Islet of Langerhans (tissue), 1 donor: ENCODE measurements around the gene GALK1.
"Not testable (repeated sequence)": the region's sequence is repeated elsewhere in the genome, so short reads cannot be mapped to it uniquely, and the experiment has no call there.

ENCODE experiments used
- FAIRE-seq: peaks from one replicate; lab custom pipeline; 2011; peaks lifted over from hg19 to GRCh38; lab: Jason Lieb, UNC

GALK1 gene

DNA sequence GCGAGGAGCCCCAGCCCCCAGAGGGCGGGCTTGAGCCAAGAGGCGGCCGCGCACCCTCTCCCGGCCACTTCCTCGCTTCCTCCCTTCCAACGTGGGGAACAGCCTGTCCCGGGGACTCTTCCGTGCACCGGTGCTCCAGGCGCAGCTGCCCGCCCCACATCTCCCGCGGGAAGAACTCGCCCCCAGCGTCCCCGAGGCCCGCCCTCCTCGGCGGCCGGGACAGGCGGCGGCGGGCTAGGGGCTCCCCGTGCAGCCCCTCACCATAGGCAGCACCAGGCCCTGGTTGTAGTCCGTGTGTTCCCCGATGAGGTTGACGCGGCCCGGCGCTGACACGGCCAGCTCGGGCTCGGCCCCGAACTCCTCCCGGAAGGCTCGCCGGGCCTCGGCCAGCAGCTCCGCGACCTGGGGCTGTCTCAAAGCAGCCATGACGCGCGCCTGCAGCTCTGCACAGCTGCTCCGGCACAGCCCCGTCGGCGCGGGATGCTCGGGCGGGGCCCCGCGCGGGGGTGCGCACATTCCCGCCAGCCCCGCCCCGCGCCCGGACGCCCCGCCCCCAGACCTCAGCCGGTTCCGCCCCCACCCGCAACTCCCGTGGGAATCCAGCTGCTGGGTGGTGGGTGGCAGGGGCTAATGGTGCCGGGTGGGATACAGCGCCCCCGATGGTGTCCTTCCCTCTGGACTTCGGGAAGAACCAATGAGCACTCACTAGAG is at the start of gene GALK1:
GALK1 (minus strand) TSS at position 482 of the 711 bp plus-strand sequence; CDS start at position 426, 56 bp downstream.
- FAIRE-seq: no peak

DNA sequence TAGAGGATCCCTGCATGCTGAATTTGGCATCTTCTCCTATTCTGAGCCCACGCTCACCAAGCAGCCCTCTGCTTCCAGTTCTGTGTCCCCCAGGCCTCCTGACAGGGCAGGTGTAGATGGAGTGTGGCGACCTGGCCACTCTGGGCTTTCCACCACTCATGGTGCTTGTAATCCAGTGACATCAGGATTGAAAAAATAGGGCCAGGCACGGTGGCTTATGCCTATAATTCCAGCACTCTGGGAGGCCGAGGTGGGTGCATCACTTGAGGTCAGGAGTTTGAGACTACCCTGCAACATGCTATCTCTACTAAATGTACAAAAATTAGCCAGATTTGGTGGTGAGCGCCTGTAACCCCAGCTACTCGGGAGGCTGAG is 49.0 kb upstream of the GALK1 start:
- FAIRE-seq: no peak

DNA sequence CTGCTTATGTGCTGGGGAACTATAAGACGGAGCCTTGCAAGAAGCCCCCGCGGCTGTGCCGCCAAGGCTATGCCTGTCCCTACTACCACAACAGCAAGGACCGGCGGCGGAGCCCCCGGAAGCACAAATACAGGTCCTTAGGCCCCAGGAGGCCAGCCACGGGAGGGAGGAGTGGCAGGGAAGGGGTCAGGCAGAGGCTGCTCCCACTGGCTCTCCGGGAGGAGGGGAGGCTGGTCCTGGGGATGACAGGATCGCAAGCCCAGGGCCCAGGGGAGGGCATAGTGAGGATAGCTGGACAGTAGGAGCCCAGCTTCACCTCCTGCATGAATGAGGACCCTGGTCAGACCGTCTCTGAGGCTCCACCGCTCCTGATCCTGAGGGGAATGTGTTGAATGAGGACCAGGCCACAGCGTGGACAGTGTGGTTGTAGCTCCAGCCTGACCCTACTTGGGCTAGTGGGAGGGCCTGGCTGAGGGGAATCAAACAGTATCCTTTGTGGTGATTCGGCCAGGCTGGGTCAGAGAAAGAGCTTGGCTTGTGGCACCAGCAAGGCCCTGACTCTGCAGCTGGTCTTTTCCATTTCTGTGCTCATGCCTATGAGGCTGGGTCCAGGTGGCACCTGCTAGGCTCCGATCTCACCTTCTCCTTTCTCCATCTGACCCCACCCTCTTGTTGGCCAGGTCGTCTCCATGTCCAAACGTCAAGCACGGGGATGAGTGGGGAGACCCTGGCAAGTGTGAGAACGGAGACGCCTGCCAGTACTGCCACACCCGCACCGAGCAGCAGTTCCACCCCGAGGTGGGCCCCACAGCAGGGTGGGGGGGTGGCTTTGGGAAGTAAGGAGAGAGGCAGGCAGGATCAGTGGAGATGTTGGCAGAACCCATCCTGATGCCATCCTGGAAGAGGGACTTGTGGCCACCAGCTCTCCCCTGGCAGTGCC is 48.4 kb upstream of the GALK1 start:
- FAIRE-seq: no peak

DNA sequence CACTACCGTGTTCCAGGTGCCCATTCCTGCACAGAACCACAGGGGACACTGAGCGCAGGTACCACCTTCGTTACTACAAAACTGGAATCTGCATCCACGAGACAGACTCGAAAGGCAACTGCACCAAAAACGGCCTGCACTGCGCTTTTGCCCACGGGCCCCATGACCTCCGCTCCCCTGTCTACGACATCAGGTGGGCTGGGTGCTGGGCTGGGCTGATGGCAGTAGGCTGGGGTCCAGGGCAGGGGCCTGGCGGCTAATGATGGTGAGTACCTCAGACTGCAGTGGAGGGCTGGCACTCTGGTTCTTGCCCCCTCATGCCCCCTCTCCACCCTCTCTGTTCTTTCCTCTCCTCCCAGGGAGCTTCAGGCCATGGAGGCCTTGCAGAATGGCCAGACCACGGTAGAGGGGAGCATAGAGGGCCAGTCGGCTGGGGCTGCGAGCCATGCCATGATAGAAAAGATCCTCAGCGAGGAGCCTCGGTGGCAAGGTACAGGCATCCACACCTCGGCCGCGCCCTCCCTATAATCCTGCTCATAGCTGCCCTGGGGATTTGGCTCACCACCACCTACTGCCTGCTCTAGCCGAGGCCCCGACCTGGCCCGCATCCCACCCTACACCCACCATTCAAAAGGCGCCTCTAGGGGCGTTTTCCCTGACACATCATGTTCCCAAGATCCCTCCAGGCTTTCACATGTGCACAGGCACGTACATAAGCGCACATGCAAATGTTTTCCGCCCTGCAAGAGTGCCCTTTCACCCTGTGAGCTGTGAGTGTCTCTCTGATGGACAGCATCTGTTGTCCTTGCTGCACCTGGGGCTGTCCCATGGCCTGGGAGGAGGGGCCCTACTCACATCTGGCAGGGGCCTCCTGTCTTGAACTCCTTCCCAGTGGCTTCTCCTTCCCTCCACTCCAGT is 47.4 kb upstream of the GALK1 start:
- no peak for FAIRE-seq

DNA sequence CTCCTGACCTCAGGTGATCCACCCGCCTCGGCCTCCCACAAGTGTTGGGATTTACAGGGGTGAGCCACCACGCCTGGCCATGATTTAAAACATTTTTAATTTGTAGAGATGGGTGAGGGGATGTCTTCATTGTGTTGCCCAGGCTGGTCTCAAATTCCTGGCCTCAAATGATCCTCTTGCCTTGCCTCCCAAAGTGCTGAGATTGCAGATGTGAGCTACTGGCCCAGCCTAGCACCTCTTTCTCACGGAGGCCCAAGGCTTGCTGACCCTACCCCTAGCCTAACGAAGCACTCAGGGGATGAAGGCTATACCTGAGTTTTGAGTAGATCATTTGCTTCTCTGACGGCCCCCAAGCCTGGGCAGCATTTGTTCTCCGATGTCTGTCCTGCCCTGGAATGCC is 46.2 kb upstream of the GALK1 start:
- no peak for FAIRE-seq

DNA sequence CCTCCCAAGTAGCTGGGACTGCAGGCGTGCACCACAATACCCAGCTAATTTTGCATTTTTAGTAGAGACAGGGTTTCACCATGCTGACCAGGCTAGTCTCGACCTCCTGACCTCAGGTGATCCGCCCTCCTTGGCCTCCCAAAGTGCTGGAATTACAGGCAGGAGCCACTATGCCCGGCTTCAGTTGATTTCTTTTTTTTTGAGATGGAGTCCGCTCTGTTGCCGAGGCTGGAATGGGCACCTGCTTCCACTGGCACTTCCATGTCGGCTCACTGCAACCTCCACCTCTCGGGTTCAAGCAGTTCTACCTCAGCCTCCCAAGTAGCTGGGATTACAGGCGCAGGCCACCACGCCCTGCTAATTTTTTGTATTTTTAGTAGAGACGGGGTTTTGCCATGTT is 45.8 kb upstream of the GALK1 start:
- not testable (repeated sequence) for FAIRE-seq

DNA sequence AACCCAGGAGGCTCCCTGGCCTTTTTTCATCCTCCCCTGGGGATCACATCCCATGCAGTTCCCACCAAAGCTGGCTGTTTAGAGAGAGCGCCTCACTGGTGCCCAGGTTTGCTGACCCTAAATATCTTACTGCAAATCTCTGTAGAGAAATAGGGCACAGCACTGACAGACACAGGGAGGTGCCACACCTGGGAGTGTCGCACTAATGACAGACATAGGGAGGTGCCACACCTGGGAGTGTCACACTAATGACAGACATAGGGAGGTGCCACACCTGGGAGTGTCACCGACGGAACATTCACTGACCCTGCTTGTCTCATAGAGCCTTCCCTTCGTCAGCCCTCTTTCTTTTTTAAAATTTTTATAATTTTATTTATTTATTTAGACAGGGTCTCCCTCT is 45.2 kb upstream of the GALK1 start:
- no peak for FAIRE-seq

DNA sequence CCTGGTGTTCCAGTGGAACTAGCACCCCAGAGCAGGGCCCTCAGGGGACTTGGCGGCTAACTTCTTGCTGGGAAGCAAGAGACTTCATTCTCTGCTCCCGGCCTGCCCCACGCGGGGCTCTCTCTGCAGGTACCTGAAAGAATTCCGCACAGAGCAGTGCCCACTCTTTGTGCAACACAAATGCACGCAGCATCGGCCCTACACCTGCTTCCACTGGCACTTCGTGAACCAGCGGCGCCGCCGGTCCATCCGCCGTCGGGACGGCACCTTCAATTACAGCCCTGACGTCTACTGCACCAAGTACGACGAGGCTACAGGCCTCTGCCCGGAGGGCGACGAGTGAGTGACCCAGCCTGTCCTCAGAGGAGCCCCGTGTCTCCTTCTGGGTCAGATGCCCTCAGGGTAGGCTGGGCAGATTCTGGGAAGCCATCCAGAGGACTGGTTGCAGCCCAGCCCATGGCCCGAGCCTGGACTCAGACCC is 44.7 kb upstream of the GALK1 start:
- FAIRE-seq: no peak

DNA sequence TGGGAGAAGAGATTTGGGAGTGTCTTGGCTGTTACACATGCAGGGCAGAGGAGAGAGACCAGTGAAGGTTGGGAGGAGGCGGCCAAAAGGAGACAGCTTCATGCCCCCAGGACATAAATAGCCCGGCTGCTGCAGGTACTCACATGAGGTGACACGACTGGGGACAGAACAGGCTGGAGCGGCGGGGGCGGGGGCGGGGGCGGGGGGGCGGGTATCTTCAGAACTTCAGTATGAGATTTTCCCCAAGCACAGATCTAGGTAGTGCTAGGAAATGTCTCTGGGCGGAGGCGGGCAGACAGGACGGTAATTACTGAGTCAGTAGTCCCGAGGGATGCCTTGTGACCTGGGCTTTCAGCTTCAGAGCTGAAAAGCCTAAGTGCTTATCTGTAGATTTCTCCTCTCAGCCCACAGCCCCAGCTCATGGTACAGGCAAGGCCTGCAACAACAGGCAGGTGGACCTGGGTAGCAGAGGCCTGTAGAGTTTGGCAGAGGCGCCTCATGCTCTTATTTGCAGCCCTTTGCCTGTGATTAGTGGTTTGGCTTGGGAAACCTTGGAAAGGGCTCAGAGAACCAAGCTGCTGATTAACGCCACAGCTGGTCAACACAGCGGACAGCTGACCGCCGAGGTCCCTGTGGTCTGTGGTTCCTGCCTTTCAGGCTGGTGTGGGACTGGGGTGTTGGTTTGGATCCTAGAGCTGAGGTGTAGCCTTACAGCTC is 44.1 kb upstream of the GALK1 start:
- FAIRE-seq: no peak

DNA sequence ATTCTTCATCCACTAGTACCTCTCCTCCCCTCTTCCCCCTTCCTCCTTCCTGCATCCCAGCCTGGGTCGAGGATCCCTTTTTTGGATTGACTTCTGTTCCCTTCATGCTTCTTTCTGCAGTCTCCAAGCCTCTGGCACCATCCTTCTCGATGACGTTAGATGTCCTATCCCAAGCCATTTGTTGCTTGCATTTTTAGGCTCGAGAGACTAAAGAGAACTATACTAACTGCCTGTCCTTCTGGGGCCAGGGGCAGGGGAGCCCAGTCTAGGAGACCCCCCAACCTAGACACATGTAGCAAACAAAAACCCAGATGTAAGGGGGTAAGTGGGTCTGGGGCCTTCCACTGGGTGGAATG is 43.5 kb upstream of the GALK1 start:
- FAIRE-seq: no peak

DNA sequence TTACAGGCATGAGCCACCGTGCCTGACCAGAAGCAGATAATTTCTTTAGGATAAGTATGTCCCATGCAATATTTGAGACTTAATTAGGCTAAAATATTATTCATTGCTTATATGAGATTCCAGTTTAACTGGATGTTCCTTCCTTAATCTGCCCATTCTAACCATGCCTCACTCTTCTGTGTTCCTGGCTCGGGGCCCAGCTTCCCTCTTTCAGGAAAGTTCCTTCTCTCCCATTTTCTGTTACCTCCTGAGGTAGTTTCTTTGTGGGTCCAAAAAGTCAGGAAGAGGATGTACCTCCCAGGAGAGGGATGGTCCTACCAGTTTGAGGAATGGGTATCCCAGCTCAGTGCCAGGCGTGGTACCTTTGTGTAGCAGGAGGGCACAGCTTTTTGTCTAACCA is 42.9 kb upstream of the GALK1 start:
- no peak for FAIRE-seq

DNA sequence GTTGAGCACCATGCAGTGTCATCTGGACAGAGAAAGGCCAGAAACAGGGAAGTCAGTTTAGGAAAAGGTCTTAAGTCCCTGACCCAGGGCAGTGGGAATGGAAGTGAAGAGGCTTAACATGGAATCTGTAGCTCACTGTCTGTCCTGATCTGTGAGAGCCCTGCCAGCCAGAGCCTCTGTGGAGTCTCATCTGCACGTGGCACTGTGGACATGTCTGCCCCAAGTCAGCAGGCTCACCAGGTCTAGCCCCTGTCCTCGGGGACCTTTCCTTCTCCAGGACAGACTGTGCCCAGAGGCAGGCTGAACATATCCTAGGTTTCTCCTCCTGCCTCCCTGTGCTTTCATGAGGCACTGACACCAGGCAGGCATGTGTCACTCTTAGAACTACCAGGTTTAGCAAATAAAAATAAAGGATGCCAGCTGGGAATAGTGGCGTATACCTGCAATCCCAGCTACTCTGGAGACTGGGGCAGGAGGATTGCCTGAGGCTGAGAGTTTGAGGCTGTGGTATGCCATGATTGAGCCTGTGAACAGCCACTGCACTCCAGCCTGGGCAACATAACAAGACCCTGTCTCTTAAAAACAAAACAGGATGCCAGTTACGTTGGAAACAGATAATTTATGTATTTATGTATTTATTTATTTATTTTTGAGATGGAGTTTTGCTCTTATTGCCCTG is 42.0 kb upstream of the GALK1 start:
- FAIRE-seq: no peak

DNA sequence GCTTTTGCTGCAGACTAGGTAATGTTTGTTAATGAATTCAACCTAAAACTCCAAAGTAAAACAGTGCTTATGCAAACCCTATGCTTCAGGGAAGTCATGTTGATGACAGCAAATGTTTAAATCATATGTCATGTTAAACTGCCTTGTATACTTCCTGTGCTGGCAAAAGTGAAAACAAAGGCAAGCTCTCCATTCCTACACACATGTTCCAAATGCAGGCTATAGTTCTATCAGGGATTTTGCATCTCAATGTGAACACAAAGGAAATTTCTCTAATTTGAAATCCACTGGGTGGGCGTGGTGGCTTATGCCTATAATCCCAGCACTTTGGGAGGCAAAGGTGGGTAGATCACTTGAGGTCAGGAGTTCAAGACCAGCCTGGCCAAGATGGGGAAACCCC is 38.9 kb upstream of the GALK1 start:
- no peak for FAIRE-seq

DNA sequence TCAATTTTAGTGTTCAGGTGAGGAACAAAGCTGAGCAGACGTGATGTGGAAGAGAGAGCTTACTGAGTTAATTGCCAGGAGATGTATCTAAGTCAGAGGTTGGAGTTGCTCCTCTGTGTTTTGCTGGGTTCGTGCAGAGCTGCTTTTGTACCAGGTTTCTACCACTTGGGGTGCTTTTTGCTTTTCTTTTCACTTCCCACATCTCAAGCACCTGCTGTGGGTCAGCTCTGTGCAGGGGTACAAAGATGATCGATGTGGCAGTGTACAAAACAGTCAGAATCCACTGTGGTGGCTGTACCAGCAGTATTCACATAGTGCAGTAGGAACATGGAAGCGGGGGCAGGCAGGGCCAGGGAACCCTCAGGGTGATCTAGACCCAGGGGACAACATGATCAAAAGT is 34.4 kb upstream of the GALK1 start:
- no peak for FAIRE-seq

DNA sequence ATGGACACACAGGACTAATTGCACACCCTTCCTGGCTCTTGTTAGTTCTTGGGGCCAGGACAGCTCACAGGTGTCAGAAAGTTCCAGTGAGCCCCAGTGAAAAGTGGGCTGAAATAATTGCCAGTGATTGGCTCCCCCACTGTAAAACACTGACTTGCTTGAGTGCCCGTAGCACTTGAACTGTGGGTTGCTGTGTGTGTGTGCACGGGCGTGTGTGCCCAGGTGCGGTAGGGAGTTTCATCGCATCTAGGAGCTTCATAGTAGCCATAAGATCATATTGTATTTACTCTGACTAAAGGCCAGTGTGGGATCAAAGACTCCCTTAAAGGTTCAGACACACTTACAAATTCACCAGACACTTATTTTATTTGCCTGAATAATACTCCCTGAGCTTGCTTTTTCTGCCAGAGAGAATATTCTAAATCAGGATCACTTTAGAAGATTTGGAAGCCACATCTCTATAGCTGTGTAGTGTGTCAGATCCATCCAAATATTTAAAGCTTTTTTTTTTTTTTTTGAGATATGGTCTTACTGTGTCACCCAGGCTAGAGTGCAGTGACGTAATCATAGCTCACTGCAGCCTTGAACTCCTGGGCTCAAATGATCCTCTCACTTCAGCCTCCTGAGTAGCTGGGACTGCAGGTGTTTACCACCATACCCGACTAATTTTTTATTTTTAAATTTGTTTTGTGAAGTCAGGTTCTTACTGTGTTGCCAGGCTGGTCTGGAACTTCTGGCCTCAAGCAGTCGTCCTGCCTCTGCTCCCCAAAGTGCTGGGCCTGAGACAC is 31.0 kb upstream of the GALK1 start:
- no peak for FAIRE-seq

DNA sequence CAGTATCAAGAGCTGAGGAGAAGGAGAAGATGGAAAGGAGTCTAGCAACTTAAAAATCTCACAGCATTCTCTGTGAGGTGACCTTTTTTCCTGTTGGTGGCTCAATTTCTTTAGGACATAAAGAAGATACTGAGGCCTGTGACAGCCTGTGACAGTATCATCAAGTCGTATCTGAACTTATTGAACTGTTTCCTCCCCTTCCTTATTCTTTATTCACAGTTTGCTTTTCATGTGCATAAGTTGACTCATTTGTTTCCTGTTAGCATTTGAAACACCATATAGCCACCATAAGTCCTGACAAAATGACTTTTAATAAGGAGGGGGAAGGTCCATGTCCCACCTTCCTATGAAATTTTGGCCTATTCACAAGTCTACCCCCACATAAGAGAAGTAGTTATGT is 28.5 kb upstream of the GALK1 start:
- no peak for FAIRE-seq

DNA sequence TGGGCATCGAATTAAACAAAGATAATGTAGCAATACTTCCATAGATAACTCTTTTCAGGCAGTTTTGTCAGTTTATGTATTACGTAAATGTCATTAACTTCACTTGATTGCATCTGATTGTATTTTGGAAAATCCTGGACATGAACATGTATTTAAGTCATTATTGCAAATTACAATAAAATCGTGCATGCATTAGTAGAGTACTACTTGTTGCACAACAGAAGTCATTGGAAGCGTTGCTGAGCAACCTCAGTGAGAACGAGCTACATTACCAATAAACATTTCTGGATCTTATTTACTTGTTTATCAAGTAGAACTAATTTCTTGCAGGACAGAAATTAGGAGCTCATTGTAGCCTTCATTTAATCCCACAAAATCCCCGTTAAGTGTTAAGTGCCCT is 26.3 kb upstream of the GALK1 start:
- FAIRE-seq: no peak

DNA sequence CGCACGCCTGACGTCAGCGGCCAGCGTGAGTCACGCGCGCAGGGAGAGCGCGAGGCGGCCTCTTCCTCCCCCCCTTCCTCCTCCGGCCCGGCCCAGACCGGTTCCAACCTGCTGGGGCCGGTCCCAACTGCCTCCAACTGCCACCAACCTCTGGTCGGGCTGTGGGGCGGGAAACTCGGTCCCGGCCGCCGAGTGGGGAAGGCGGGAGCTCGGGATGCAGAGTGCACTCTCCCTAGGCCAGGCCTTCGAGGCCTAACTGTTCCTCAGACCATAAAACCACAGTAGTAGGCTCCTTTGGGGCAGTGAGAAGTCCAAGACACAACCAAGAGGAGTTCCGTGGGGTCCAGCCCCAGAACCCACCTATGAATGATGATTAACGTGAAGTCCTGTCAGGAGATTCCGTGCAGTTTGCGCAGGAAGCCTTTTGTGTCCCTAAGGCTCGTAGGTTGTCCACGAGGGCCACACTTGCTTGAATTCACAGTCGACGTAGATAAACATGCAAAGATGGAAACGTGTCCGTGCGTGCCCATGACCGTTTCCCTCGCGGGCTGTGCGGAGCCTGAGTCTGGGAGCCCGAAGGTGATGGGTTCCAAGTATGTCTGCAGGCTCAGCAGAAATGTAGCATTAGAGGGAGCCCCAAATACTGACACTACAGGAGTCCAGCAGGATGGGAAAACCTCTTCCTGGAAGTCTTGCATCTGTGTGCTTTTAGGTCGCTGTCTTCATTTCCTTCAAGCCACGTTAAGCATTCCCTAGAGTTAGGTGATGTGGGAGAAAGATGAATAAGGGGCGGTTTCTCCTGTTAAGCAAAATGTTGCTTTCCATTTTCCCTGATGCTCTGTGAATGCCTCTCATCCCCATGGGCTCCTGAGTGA is 20.3 kb upstream of the GALK1 start:
- FAIRE-seq: no peak

DNA sequence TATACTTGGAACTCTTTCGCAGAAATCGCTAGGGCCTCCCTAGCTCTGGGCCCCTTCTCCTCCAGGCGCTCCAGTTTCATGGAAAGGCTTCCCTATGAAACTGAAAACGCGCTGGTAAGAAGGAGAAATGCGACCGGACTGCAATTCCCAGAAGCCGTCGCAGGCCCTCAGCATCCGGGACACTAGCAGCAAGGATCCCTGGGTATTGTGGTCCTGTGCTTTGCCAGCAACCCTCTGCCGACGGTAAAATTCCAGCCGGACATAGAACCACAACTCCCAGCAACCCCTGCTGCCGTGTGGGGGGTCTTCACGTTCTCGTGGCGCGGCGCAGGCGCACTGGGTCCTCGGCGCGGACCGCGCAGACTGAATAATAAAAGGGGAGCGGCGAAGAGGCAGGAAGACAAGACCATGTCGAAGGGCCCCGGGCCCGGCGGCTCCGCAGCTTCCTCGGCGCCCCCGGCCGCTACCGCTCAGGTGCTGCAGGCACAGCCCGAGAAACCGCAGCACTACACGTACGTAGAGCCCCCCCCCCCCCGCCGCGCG is 19.6 kb upstream of the GALK1 start, which contains the start of gene UNK:
UNK (plus strand) TSS at position 334 of the 543 bp plus-strand sequence; CDS start at position 409, 75 bp downstream.
- no peak for FAIRE-seq
